ENCODE data around the gene MOSPD3.

DNA sequence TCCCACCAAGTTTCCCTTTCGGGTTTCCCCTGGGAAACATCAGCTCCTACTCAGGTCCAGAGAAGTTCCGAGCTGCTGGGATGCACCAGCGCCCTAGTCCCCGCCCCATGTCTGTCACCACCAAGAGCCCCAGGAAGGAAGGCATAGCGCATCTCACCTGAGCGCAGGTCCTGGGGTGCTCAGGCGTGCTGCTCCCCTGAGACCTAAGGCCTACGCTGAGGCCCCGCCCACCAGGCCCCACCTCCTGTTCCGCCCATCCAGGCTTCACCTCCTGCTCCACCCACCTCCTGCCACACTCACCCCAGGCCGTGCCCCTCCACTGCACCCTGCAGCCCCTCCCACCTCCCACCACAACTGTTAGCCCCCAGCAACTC is 30.2 kb downstream of the MOSPD3 start:
- TF ChIP-seq, protein P1, sequence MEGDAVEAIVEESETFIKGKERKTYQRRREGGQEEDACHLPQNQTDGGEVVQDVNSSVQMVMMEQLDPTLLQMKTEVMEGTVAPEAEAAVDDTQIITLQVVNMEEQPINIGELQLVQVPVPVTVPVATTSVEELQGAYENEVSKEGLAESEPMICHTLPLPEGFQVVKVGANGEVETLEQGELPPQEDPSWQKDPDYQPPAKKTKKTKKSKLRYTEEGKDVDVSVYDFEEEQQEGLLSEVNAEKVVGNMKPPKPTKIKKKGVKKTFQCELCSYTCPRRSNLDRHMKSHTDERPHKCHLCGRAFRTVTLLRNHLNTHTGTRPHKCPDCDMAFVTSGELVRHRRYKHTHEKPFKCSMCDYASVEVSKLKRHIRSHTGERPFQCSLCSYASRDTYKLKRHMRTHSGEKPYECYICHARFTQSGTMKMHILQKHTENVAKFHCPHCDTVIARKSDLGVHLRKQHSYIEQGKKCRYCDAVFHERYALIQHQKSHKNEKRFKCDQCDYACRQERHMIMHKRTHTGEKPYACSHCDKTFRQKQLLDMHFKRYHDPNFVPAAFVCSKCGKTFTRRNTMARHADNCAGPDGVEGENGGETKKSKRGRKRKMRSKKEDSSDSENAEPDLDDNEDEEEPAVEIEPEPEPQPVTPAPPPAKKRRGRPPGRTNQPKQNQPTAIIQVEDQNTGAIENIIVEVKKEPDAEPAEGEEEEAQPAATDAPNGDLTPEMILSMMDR (IDR thresholded peaks at IDR 0.05; ENCODE audit: low read depth, low read length): no peak
- no peak for TF ChIP-seq POLR2A (IDR thresholded peaks at IDR 0.05; ENCODE audit: extremely low read depth, insufficient read length)

Measured in NB4 (cell line).